ENCODE data around the gene KLHL40. TPM values are rescaled to one million over a fixed set of nuclear protein-coding genes. Genes with fewer than 3 reads are reported as not detected.
A peak's percentile ranks its signal among the peaks of the same experiment; 100 is the strongest.

The KLHL40 gene
- total RNA-seq, 1 donor from 2014 or later = not detected

DNA sequence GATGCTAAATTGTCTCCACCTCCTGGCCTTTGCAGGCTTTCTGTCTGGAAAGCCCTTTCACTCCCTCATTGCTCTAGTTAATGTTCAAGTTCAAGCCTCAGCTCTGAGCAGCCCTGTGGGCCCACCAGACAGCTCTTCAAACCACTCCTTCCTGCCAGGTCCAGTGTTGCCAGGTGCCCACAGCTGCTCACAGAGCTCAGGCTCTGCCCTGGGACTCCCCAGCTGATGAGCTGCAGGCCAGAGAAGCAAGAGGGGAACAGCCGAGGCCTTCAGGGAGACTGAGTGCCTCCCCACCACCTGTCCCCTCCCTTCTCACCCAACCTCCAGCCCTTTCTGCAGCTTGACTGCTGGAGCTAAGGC, 33.1 kb upstream of the KLHL40 start:
- no peaks in the 10 kb centered on the region for H3K9me3 Mint-ChIP-seq
- POLR2A ChIA-PET = interaction anchor here (0.9 to 2.0 kb wide), 2 partner anchors 9 to 12 kb away, joined by 3 to 7 read pairs; no protein-coding TSS in a partner anchor
- no peak overlapping the region for H3K27ac Mint-ChIP-seq
- H3K4me3 Mint-ChIP-seq = no peak overlapping the region
- intact Hi-C loops (cut with micrococcal nuclease) = no loop called here
- DNase-seq (no peak), ATAC-seq (ENCODE audit: low read depth) (no peak)
- peaks cover 20% of the 10 kb centered on the region for H3K36me3 Mint-ChIP-seq (ENCODE audit: low read depth)
- peaks cover 2% of the 10 kb centered on the region for H3K27me3 Mint-ChIP-seq
- CTCF ChIA-PET = interaction anchor here (0.7 kb wide), 1 partner anchor 58 kb away, joined by 4 read pairs; no protein-coding TSS in a partner anchor
- H3K4me1 Mint-ChIP-seq = peaks cover 22% of the 10 kb centered on the region
- TF ChIP-seq, protein P1, sequence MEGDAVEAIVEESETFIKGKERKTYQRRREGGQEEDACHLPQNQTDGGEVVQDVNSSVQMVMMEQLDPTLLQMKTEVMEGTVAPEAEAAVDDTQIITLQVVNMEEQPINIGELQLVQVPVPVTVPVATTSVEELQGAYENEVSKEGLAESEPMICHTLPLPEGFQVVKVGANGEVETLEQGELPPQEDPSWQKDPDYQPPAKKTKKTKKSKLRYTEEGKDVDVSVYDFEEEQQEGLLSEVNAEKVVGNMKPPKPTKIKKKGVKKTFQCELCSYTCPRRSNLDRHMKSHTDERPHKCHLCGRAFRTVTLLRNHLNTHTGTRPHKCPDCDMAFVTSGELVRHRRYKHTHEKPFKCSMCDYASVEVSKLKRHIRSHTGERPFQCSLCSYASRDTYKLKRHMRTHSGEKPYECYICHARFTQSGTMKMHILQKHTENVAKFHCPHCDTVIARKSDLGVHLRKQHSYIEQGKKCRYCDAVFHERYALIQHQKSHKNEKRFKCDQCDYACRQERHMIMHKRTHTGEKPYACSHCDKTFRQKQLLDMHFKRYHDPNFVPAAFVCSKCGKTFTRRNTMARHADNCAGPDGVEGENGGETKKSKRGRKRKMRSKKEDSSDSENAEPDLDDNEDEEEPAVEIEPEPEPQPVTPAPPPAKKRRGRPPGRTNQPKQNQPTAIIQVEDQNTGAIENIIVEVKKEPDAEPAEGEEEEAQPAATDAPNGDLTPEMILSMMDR (IDR thresholded peaks at IDR 0.05) = no peak

DNA sequence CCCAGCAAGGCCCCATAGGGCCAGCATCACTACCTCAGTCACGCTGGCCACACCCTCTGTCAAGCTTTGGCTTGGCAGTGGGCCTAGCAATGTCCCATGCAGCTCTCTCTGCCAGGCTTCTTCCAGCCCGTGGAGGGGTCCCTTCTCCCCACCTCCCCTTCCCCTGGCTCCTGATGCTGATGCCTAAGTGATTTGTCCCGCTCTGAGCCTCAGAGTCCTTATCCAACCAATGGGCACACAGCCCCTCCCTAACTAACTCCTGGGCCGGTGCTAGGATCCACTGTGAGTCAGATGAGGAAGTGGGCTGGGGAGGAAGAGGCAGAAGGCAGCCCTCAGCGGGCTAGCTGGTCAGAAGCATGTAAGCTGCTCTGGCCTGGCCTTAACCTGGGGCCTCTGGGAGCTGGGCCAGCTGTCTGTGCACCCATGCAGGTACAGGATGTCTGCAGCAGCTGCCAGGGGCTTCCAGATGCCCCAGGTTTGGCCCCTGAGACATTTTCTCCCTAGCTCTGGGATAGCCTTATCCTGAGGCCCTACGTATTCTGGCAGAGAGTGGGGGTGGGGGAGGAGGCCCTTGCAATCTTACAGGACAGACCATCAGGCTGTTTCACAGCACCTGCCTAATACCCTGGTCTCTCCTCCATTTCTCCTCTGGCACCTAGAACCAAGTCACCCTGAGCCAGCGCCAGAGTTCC, 32.6 kb upstream of the KLHL40 start:
- H3K4me3 Mint-ChIP-seq = peak overlapping the region; percentile 64
- peaks cover 15% of the 10 kb centered on the region for H3K36me3 Mint-ChIP-seq (ENCODE audit: low read depth)
- peak overlapping the region; percentile 61 for H3K27ac Mint-ChIP-seq
- peaks cover 2% of the 10 kb centered on the region for H3K27me3 Mint-ChIP-seq
- TF ChIP-seq, protein P1 (IDR thresholded peaks at IDR 0.05) = no peak
- no peaks in the 10 kb centered on the region for H3K9me3 Mint-ChIP-seq
- DNase-seq (no peak), ATAC-seq (ENCODE audit: low read depth) (peak; percentile 66)
- CTCF ChIA-PET = interaction anchor here (0.7 kb wide), 1 partner anchor 58 kb away, joined by 4 read pairs; no protein-coding TSS in a partner anchor
- intact Hi-C loops (cut with micrococcal nuclease) = no loop called here
- POLR2A ChIA-PET = interaction anchor here (0.9 to 2.0 kb wide), 2 partner anchors 9 to 11 kb away, joined by 3 to 7 read pairs; no protein-coding TSS in a partner anchor
- peaks cover 22% of the 10 kb centered on the region for H3K4me1 Mint-ChIP-seq

DNA sequence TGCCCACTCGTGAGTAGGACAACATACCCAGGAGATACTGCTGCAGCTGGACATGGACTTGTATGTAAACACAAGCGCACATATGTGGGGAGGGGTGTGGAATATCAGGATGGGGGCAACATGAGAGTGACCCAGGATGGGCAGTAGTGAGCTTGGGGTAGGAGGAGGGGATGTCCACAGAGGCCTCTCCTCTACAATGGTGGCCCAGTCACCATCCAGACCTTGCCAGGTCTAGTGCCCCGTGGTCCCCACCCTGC, 32.1 kb upstream of the KLHL40 start:
- H3K4me3 Mint-ChIP-seq = peak overlapping the region; percentile 64
- peaks cover 2% of the 10 kb centered on the region for H3K27me3 Mint-ChIP-seq
- ChIA-PET POLR2A (interaction anchor here (0.9 kb wide), 1 partner anchor 8 kb away, joined by 3 read pairs; no protein-coding TSS in a partner anchor), CTCF (no interaction called here)
- H3K9me3 Mint-ChIP-seq = no peaks in the 10 kb centered on the region
- peak overlapping the region; percentile 9 for H3K27ac Mint-ChIP-seq
- H3K36me3 Mint-ChIP-seq (ENCODE audit: low read depth) = peaks cover 11% of the 10 kb centered on the region
- DNase-seq (no peak), ATAC-seq (ENCODE audit: low read depth) (no peak)
- peaks cover 22% of the 10 kb centered on the region for H3K4me1 Mint-ChIP-seq
- TF ChIP-seq, protein P1 (IDR thresholded peaks at IDR 0.05) = no peak
- intact Hi-C loops (cut with micrococcal nuclease) = no loop called here

DNA sequence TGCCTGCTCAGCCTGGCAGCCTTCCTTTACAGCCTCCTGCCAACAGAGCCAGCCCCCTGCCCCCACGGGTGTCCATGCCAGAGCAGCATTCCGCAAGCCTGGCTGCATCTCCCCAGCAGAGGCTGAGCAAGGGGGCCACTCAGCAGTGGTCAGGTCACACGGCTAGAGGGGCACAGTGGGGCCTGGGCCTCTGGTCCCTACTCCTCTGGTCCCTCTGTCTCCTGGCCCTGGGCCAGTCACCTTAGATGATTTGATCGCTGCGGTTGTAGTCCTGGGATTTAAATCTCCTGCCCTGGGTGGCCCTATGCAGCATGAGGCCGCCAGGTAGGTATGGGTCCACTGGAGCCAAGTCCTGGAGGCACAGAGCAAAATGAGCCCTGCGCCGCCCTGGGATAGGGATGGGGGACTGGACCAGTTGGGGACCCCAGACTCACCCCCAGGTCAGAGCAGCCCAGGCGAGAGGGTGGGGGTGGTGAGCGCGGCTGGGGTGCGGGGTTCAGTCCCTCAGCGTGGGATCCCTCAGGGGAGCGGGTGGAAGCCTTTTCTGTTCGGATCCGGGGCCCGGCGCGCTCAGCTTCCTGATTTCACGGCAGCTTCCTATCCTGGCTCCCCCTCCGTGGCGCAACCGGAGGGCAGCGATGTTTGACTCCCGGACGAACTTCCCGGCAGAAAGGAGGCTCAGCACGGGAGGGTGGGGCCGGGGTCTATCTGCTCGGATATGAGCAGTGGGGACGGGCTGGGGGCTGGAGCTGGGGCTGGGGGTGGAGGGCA, 31.6 kb upstream of the KLHL40 start, which contains the start of gene ZBTB47:
Gene ZBTB47, plus strand, starts transcription at position 138 of the 771 bp plus-strand sequence. CDS start 4,659 bp downstream, outside the sequence.
- peak; percentile 26 for ATAC-seq (ENCODE audit: low read depth)
- no peak for DNase-seq
- Mint-ChIP-seq H3K9me3 (no peaks in the 10 kb centered on the region), H3K27ac (peak within 1 kb of the TSS; percentile 61), H3K36me3 (ENCODE audit: low read depth) (peaks cover 9% of the 10 kb centered on the region), H3K27me3 (peaks cover 2% of the 10 kb centered on the region), H3K4me3 (peak within 1 kb of the TSS; percentile 82), H3K4me1 (peaks cover 22% of the 10 kb centered on the region)
- intact Hi-C loops (cut with micrococcal nuclease) = no loop called here
- ChIA-PET CTCF (no interaction called here), POLR2A (interaction anchor here (0.7 to 1.9 kb wide), 2 partner anchors 10 to 54 kb away, joined by 3 to 7 read pairs; no protein-coding TSS in a partner anchor)
- TF ChIP-seq, protein P1 (IDR thresholded peaks at IDR 0.05) = no peak
